ENCODE data around the gene MAP3K5. TPM values are rescaled to one million over a fixed set of nuclear protein-coding genes. Genes with fewer than 3 reads are reported as not detected.

Gene MAP3K5
- total and polyA plus RNA-seq, 2 of the 8 experiments (the other 6 are each of a cell fraction or from before 2014, with no cell fraction given), result 0.63 to 2.6 TPM

- H3K4ac ChIP-seq (replicated peaks; ENCODE audit: insufficient read length, low read depth, low read length), result no peak overlapping the region
- no peaks in the 10 kb centered on the region for H3K36me3 ChIP-seq (ENCODE audit: control insufficient read depth in 2 of 4, insufficient read depth in 4 of 4, low read length in 3 of 4)
- WGBS, 2 experiments (ENCODE audit: extremely low coverage in 1 of 2, insufficient coverage in 1 of 2, insufficient read length in 1 of 2, insufficient replicate concordance in 2 of 2, low coverage in 1 of 2, low lambda C conversion rate in 2 of 2, missing lambda C conversion rate in 1 of 2), result 85% methylated on average over 2 of the region's 2 CpGs; no CpG with 5 or more reads in 1 of the 2 experiments
- H3K27me3 ChIP-seq (replicated peaks in 1 of 4; ENCODE audit: control insufficient read depth in 3 of 4, extremely low read depth in 1 of 4, insufficient read depth in 3 of 4, low read length in 3 of 4), result no peaks in the 10 kb centered on the region
- no peak overlapping the region for H3K4me3 ChIP-seq (ENCODE audit: extremely low read depth in 1 of 4, insufficient read depth in 2 of 4, low read depth in 3 of 4, low read length in 4 of 4)
- FAIRE-seq (no peak), DNase-seq (ENCODE audit: low read depth in 1 of 2, low spot score in 2 of 2) (no peak)
- peak overlapping the region; percentile 72; the same call in 1 of the 2 replicates for H2BK5ac ChIP-seq (ENCODE audit: low read depth, low read length)
- H3K4me1 ChIP-seq (replicated peaks in 1 of 4; ENCODE audit: control insufficient read depth in 3 of 4, insufficient read depth in 4 of 4, low read length in 3 of 4), result peaks cover 5 to 25% (median 19%) of the 10 kb centered on the region in 4 experiments
- no peaks in the 10 kb centered on the region for H3K79me1 ChIP-seq (ENCODE audit: low read depth, low read length)
- H2BK20ac ChIP-seq (ENCODE audit: low read length), result no peak overlapping the region
- no peak overlapping the region for H3K27ac ChIP-seq (ENCODE audit: low read depth, low read length)
- no peak overlapping the region; a peak in 1 of 4 replicates for H3K4me2 ChIP-seq (ENCODE audit: insufficient read depth in 1 of 2, low read depth in 2 of 2, low read length in 2 of 2)
- H3K56ac ChIP-seq (replicated peaks; ENCODE audit: insufficient read length, low read depth, low read length), result no peak overlapping the region
- H4K8ac ChIP-seq (ENCODE audit: extremely low read depth, insufficient read depth, low read length), result no peak overlapping the region; the same call in 1 of the 2 replicates
- H3K23ac ChIP-seq (ENCODE audit: insufficient read length), result no peak overlapping the region
- H2BK15ac ChIP-seq (ENCODE audit: low read length), result no peak overlapping the region
- no peak overlapping the region for H2AFZ ChIP-seq (ENCODE audit: low read length)
- no peak overlapping the region for H3K14ac ChIP-seq (ENCODE audit: insufficient read length)
- H2BK120ac ChIP-seq (replicated peaks; ENCODE audit: low read depth, low read length), result no peak overlapping the region
- no peaks in the 10 kb centered on the region for H3K79me2 ChIP-seq (ENCODE audit: control insufficient read depth in 1 of 2, insufficient read depth in 2 of 2, low read length in 2 of 2)
- H4K91ac ChIP-seq (replicated peaks; ENCODE audit: insufficient read length, low read length), result peak overlapping the region; percentile 87
- no peak overlapping the region for H2BK12ac ChIP-seq (ENCODE audit: low read depth, low read length)
- H3K18ac ChIP-seq (ENCODE audit: extremely low read depth, low read length), result no peak overlapping the region
- no peak overlapping the region for H4K5ac ChIP-seq (ENCODE audit: insufficient read length, low read depth, low read length)
- peaks cover 5 to 6% of the 10 kb centered on the region in 2 experiments for H3K9me3 ChIP-seq (ENCODE audit: insufficient read depth in 2 of 2, low read depth in 1 of 2, low read length in 1 of 2)
- no peaks in the 10 kb centered on the region for H4K20me1 ChIP-seq (replicated peaks in 1 of 2; ENCODE audit: control insufficient read depth in 1 of 2, insufficient read depth in 2 of 2, low read length in 2 of 2)
- CTCF ChIA-PET (ENCODE audit: partially characterized antibody), result interaction anchor here (0.9 to 2.1 kb wide), 7 partner anchors 9 to 997 kb away, joined by 3 to 6 read pairs (median 4); partner anchors contain the start of gene MAP3K5
- no peak overlapping the region for H2AK5ac ChIP-seq (ENCODE audit: low read depth, low read length)
- no peak overlapping the region for H3K9ac ChIP-seq (replicated peaks in 1 of 4; ENCODE audit: extremely low read depth in 1 of 4, low read depth in 3 of 4, low read length in 3 of 4)
- POLR2A ChIA-PET (ENCODE audit: partially characterized antibody), result no interaction called here
- no peaks in the 10 kb centered on the region; the same call in 1 of the 2 replicates for H3K23me2 ChIP-seq (ENCODE audit: low read depth, low read length)
- TF ChIP-seq SIX5 (IDR thresholded peaks at IDR 0.05; ENCODE audit: low read depth, low read length), result no peak
- no peak for TF ChIP-seq SP2 (IDR thresholded peaks at IDR 0.05; ENCODE audit: low read length)
- TF ChIP-seq BACH1 (IDR thresholded peaks at IDR 0.05; ENCODE audit: low read length), result no peak
- no peak for TF ChIP-seq USF2 (IDR thresholded peaks at IDR 0.05; ENCODE audit: low read length)
Observed at GRCh38 chr6:136592930-136593673, 199.2 kb downstream of the MAP3K5 start.

All from H1 (cell line).